ENCODE data around the gene CLSTN2.

Gene CLSTN2

DNA sequence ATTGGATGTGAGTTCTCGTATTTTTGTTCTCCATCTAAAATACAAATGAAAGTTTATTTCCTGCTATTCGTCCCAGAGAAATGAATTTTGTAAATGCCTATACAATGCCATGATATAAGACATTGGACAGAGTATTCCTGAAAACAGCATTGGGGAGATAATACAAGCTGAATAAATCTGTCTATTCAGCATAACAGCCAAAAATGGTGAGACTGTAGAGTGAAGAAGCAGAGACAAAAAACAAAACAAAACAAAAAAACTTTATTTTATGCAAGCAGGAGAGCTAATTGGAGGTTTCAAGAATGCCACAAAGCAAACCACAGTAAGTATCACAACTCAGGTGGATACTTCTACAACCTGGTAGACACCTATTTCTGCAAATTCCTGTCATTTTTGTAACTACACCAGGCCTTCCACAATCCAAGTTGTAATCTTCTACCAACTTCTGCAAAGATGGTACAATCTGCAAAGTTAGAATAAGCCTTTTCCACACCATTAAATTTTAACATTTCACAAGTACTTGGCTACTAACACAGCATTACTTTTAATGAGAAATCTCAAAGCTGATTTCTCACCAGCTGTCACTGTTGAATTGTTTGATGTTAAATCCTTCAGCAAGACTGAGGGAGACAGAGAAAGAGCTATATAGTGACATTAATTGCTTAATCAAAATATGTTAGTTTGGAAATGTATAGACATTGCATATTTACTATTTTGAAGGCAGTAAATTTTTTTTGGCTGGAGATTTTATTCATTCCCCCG is 163.1 kb downstream of the CLSTN2 start:
- no peak for DNase-seq

DNA sequence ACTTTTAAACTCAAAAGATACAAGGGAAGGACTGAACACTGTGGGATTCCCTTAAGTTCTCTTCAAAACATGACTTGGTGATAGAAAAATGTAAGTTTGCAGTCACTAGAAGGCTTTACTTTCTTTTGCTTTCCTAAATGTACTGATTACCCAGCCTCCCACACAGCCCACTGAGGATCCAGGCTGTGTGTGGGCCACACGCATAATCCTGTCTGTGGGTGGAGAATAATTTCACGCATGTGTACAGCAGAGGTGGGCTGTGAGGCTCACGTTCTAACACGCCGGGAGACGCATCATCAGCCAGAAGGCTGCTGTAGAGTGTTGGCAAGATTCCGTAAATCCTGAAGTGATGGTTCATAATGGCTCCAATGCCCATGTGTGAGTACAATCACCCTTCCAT is 165.5 kb downstream of the CLSTN2 start:
- no peak for DNase-seq

DNA sequence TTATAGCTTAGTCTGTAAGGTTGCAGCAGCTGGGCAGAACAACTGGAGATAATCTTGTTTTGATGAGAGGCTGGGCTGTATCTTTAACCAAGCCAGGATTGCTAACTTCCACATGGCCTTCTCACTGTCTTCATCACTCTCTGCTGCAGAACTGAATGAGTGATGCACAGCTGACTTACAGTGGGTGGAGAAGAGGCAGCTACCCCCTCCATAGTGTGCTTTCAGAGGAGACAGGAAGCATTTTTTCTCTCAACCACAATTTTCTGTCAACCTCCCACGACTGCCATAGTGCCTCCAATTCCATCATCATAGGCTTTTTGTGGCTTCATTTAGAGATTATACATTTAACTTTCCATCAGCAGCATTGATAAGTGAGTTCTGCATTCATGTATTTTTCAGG is 168.2 kb downstream of the CLSTN2 start:
- no peak for DNase-seq

DNA sequence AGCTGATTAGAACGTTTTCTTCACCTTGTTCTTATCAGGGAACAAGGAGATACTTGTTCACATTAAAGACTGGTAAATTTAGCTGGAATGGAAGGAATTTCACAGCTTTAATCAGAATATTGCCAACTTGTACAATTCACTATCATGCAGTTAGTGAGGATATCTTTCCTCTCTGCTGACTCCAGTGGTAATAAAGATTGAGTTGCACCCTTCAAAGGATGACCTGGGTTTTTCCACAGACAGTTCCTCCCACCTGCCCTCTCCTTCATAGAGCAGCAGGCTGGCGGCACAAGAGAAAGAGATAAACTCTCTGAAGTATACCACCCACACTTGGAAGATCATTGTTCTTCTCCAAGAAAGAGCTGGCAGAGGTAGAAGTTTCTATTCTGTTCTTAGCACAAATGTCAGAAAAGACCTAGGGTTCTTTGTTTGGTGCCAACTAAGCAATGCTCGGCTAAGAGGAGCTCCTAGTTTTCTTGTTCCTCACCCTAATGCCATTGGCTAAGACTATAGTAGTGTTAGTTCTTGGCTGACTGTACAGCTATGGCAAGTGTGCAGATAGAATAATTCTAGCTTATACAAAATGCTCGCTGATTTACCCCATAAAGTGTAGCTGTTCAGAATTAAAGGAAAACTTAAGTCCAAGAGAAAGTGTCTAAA is 169.1 kb downstream of the CLSTN2 start:
- DNase-seq, result no peak

DNA sequence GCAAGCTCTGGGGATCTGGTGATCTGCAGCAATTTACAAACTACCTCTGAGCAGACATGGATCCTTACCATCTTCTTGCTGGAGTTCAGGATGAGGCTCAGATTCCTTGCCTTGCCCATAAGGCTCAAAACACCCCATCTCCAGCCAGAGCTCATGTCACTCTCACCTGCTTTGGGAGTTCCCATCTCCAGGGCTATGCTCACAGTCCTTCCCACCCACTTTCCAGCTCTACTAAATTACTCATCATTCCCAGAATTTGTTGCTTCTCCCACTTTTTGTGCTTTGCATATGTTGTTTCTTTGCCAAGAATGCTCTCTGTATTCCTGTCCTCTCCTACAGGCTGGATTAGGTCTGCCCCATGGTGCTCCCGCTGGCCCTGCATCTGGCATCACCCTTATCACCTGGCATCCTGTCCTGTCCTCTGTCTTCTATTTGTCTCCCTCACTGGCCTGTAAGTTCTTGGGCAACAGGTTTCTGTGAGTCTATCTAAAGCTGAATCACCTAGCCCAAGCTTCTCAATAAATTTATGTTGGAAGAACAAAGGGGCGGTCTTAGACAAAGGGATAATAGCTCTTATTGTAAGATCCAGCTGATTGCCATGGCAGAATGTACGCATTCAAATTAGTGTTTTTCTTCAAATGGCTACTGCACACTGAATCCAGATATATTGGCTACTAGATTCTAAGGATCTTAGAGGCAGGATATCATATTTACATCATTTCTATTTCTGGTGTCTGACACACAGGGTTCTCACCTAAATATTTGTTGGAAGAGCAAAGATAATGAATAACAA is 179.2 kb downstream of the CLSTN2 start:
- no peak for DNase-seq

DNA sequence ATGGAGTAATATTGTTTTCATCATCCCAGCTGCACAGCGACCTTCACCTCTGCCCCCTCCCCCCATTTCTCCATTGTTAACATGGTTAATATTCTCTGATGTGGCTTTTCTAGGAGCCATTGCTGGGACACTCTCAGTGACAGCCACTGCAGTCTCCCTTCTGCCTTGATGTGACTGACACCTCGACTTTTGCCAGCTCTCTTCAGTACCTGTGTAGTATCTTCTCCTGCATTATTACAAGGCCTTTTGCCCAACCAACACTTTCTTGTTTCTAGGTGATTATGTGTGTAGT is 179.8 kb downstream of the CLSTN2 start:
- no peak for DNase-seq

DNA sequence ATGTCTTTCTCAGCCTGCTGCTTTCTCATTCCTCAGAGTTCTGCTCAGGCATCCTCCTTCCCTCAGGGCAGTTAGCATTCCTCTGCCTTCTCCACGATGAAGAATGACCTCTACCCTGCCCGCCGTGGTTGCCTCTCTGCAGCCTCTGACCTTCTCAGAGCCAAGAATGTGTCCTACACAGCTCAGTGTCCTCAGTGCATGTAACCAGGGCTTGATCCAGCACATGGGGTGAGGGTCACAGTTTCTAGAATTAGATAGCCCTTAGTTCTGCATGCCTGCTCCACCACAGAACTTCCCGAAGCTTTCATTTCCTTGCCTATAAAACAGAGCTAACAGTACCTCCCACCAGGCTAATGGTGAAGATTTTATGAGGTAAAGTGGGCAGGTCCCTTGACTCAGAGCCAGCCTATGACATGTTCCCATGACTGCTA is 182.1 kb downstream of the CLSTN2 start:
- no peak for DNase-seq

DNA sequence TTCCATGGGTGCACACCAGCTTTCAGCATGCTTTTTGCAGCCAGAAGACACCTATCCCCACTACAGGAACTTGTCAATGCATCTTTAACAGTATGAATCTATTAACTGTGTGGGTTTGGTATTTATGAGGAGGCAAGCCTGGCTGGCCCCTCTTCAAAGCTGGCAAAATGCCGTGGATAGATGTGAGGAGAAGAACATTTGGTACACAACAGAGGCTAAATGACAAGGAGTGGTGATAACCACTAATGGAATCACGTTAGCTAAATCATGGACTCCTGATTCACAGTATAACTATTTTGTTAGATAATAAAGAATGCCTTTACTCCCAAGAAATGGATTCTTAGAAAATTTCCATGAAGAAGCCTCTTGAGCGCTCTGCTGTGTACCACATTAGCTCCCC is 187.2 kb downstream of the CLSTN2 start:
- DNase-seq, result no peak

DNA sequence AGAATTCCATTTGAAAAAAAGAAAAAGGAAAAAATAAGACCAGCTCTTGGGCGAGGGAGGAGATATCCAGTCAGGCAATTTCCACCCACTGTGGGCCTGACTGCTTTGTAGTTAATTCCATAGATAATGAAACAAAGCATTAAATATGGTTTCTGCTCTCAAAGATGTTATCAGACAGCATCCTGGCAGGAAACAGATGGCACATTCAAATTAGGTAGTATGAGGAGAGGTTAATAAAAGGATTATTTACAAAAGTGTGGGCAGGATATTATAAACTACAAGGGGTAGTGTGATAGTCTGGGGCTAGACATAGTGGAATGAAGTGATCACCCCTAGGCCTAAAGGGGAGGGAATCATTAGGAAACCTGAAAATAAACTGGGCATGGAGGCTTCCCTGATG is 193.2 kb downstream of the CLSTN2 start:
- DNase-seq, result no peak

DNA sequence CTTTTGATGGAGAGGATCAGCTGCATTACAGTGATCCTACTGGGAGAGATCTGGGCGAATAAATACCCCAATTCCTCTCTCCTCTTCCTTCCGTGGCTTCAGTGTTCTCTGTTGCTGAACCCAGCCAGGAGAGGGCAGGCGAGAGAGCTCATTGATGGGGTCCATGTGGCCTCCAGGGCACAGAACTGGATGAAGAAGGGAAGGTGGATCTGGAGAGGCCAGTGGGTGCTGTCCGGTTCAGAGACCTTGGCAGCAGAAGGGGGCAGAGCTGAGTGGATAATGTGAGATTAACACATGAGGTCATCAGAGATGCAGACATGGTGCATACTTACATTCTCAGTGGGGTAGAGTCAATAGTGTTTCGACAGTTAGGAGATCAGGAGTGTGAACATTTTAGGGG is 193.6 kb downstream of the CLSTN2 start:
- peak; percentile 52 for DNase-seq

DNA sequence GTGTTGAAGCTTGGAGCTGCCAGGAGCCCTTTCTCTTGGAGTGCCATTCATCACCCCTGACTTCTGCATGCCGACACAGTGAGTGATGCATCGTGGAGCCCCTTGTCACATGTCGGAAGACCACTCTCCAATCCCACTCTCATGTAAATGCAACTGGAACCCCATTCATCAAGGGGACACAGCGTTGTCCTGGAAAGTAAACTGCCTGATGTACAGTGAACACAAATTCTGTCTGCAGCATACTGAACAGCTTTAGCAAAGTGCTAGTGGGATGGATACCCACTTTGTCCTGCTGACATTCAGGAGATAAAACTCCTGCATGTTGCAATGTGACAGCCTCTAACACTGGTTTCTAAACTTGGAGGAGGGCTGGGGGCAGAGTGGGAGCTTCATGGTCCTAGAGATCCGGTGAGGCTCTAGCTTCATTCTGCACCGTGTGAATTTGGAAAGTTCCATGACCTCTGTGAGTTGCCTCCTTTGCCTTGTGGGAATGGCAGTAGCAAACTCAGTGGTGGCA is 194.8 kb downstream of the CLSTN2 start:
- no peak for DNase-seq

DNA sequence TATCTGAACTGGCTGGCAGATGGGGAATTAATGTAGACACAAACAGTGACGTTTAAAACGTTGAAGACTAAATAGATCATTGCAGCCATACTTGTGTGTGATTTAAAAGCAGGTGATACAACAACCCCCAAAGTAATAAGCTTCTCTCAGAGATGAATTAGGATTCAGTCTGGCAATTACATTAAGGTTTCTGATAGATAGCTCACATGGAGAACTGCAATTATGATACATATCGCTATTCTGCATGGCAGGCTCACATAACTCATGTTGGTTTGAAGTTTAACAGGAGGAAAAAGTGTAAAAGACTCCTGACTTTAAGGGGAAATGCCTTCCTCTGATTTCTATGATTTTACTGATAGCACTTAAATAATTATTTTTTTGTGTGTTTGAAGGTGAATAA is 196.9 kb downstream of the CLSTN2 start:
- DNase-seq, result no peak

DNA sequence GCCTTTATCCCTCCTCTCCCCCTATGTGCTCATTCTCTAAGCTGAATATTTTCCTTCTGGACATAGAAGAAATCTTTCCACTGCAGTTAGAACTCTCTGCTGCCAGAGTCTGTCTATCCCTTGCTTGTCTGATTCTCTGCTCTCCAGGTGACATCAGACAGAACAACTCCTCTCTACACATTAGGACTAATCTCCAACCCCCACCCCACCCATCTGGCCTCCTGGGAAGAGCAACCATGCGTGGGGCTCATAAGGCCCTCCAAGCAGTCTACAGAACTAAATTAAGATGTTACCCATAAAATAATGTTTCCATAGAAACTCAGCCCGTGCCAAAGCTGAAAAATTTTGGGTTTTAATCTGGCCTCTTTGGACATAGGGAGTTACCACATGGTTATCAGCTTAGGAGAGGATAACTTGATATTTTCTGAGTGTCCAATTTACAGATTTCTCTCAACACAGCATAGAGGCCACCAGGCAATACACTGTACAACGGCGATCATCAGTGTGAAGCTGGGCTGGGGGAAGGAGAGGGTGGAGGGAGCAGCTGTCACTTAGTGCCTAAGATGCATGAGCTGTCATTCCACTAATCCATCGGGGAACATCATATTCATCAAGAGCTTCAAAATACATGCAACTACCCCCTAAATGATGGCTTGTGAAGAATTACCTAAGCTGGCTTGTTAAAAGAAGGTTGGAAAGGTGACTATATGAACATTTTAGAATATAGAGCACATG is 199.4 kb downstream of the CLSTN2 start:
- DNase-seq, result no peak

DNA sequence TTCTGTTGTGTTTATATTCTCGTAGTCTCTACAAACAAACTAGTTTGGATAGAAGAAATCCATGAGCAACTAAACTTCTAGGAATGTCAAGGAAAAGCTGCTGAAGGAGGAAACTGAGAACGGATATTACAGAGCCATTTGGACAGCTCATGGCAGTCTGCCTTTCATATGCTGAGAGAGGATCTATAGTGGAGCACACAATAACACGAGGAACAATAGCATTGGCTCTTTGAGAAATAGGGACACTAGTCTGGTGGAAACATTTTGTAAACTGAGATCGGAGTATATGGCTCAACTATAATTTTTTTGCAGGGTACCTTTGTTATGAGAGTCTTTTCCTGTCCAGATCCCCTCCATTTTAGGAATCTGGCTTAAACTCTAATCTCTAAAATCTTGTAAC is 200.5 kb downstream of the CLSTN2 start:
- DNase-seq, result no peak

DNA sequence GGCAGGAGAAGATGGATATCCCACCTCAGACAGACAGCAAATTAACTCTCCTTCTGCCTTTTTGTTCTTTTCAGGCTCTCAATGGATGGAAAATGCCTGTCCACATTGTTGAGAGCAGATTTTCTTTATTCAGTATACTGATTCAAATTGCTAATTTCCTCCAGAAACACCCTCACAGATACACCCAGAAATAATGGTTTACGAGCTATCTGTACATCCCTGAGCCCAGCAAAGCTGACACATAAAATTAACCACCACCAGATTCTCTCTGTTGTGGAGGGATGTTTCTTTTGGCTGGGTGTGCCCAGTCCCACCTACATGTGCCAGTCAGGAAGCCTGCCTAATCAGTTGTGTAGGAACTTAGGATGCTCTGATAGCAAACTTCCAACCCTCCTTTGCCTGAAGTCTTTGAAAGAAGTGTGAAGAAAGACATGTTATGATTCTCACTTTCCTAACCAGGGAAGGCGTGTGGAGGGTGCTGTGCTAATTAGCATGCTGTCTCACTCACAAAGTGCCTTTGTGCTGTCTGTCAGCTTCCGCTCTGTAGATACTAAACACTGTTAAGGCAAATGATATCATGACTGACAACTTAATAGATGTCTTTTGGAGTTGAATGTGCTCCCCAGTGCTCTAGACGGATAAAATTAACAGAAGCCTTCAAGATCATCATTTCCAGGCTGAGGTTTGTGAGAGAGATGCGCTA is 208.5 kb downstream of the CLSTN2 start:
- DNase-seq, result no peak

DNA sequence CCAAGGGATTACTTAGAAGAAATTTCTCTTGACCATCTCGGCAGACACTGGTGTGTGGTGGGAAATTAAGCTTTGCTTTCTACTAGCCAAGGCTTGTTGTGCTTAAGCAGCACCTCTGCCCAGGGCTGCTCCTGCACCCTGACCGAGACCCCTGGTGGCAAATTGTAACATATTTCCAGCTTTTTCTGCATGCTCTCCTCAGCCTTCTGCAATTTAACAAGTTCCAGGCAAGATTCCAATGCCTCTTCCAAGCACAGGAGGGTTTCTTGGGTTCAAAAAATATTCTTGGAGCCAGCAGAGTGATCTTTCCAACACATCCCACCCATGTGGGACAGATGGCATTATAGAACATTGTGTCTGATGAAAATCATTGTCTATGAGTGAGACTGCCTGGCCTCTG is 210.5 kb downstream of the CLSTN2 start:
- no peak for DNase-seq

DNA sequence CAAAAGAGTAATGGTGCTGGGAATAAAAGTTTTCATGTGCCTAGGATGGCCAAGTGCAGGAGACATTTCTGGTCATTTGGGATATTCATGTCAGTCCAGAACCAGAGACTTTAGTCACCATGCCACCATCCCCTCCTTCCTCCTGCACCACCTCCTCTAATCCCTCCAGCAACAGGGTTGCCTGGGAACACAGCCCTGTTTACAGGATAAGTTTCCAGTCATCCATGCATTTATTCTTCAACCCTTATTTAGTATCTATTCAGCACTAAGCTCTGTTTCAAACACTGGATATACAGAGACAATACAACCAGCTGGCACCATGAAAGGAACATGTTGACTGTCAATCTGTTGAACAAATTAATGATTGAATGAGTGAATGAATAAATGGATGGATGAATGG is 211.7 kb downstream of the CLSTN2 start:
- DNase-seq, result no peak

DNA sequence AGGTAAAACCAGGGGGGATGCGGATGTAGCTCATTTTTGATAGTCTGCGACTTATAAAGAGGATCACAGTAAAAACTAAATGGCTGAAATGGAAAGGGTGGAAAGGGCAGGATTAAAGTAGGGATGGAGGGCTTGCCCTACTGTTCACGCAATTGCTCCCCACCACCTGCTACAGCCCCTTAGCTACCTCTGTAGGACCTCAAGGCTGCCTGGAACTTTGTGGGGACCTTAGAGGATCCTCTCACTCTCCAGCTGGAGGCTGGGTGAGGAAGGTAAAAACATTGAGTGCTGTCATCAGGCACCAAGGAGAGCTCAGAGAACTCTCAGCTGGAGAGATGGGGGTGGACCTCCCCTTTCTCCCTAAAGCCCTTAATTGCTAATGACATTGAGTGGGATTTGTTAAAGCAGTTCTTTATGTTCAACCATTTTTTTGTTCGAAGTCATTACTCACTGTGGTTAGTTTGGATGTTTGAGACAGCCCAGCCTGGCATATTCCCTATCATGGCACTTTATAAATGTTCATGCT is 213.0 kb downstream of the CLSTN2 start:
- DNase-seq, result no peak

DNA sequence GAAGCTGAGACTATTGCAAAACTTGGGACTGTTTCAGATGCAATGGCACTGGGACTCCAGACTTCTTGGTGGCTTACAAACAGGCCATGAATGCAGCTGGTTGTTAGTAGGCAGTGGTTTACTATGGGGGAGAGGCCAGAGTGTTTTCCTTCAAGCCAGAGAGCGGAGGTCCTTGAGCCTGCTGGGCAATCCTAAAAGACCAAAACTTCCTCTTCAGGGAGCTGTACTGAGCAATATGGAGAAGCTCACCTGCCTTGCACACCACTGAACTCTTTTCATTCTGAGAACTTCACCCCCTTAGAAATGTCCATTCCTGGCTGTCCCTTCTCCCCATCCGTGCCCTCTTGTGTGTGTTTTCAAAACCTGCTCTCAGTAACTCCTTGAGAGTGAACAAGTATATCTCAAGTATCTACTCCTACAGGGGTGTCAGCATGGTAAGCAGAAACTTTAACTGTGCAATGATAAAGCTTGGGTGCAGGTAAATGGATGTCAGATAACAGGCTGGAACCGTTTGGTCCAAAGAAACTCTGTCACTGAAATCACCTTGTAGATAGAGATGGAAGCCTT is 213.9 kb downstream of the CLSTN2 start:
- no peak for DNase-seq

DNA sequence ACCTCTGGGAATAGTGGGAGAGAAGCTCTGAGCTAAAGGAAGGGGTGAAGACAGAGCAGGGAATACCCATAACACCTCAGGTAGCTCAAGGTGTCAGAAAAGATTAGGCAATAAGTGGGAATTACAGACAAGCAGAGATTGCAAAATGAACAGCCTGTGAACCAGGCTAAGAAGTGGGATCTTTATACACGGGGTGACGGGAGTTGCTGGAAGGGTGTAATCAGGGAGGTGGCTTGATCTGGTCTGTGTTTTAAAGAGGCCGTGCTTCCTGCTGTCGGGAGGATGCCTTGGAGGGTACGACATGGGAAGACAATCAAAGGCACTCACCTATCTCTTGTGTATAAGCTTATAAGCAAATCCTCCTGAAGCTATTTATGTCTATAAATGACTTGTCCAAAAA is 216.3 kb downstream of the CLSTN2 start:
- DNase-seq, result no peak

DNA sequence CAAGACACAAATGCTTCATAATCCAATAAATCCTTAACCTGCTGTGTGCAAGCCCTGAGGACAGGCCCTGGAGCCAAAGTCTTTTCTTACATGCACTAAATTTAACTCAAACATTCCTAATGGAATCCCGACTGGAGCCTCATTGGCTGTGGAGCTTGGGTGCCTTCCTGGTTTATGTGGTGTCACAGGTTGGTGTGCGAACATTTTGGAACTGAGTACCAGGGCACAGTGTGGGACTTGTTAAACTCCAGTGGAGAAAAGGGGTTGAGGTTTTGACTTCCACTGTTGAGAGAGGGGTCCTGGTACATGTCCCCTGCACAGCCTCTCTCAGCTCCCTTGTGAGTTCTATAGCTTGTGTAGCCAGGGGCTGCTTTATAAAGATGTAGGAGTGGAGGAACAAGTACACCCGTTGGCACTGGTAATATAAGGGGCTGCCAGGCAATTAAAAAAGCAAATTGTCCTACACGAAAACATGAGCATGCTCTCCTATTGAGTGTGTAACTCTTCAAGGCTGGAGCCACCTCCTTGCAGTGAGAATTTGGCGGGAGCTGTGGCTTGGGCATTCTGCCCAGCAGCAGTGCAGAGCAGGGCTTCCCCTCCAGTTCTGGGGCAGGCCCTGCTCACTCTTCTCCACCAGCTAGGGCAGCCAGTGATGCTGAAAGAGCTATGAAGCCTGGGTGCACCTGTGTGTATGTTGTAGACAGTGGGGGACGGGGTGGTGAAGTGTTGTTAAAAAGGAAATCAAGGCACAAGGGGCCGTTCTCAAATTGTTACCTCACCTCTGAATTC is 218.1 kb downstream of the CLSTN2 start:
- DNase-seq, result no peak
